Stimulated activated CD8-positive, alpha-beta memory T cell treated with anti-CD3 and anti-CD28 coated beads, Interleukin-15, amount 100 ng/mL, for 1 hour (primary cell): ENCODE results near the gene PRSS37.
"Not testable (repeated sequence)": the region's sequence is repeated elsewhere in the genome, so short reads cannot be mapped to it uniquely, and the experiment has no call there.

ENCODE experiments used
- DNase-seq: peaks from one replicate; pipeline ENCODE4 v3.0.0-alpha.2; 2020; ENCODE audit warnings: low read depth

Gene PRSS37

DNA sequence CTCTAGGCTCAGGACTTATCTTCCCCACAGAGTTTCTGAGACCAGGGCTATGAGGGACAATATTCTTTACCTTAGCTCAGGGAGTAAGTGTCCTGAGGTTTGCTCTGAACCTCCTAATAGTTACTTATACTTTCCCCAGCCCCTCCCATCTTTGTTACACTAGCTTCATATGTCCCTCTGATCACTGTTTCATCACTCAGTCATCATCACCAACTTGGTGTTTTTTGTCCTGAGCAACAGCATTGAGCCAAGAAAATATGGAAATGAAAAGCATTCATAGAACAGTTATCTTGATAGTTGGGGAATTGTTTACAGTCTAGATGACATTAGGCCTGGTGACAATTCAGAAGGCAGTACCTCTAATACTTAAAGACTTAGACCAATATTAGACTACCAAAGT lies at the start of gene PRSS37:
TSS of gene PRSS37 (minus strand) at position 101 of the 400 bp plus-strand sequence. CDS start 436 bp downstream, outside the sequence.
- DNase-seq = no peak

DNA sequence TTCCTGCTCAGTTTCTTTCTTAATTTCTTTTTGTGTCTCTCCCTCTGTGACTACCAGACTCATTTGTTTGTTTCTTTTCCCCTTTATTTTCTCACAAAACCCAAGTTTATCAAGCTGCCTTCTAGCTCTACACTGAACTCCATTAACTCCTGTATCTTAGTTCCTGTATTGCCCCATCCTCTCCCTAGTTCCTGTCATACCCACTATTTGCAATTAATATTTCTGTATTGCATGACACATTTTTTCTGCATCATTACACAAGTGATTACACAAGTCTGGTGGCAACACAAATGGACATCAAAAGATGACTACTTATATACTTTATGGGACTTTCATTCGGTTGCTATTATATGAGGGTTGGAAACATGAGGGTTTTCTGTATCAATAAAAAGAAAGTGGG lies 48.0 kb upstream of the PRSS37 start:
- DNase-seq = no peak

DNA sequence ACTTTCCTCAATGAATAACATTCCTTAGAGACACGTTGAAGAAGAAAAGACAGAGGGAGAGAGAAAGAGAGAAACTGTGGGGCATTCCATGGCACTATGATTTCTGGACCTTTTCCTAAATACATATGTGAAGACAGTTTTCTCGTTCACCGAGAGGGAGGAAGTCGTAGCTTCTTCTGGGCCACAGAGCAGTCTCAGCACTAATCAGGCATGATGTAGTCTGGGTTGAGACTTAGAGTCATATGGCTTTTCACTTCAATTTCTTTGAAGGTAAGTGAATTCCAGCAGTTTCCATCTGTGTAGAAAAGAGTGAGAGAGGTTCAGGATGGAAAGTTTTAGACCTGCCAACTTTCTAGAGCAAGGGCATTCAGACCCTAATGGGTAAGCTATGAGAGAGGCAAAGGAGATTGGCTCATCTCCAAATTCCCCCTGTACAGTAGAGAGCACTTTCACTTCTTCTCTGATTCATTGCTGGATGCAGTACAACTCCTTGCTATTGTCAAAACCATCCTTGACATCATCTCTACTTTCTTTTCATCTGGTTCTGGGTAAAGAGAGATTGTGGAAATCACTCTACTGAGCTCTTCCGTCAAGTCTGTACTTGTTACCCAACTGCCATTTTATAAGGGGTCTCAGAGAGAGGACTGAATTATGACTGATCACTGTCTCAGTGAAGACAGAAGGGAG lies 43.4 kb upstream of the PRSS37 start:
- DNase-seq = no peak

GRCh38 chr7:141880960-141881359 lies 39.7 kb upstream of the PRSS37 start:
- DNase-seq = no peak

- DNase-seq = no peak
Observed at GRCh38 chr7:141877365-141877764, 36.1 kb upstream of the PRSS37 start.

- DNase-seq = no peak
Observed at GRCh38 chr7:141876371-141876770, 35.1 kb upstream of the PRSS37 start.

DNA sequence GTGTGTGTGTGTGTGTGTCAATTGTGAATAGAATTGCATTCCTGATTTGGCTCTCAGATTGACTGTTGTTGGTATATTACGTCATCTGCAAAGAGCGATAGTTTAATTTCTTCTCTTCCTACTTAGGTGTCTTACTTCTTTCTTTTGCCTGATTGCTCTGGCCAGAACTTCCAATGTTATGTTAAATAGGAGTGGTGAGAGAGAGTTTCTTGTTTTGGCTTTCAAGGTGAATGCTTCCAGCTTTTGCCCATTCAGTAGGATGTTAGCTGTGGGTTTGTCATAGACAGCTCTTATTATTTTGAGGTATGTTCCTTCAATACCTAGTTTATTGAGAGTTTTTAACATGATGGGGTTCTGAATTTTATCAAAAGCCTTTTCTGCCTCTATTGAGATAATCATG lies 34.2 kb upstream of the PRSS37 start:
- DNase-seq = no peak

GRCh38 chr7:141874787-141875186 lies 33.5 kb upstream of the PRSS37 start:
- no peak for DNase-seq

- no peak for DNase-seq
Observed at GRCh38 chr7:141872931-141873330, 31.6 kb upstream of the PRSS37 start.

GRCh38 chr7:141866974-141867373 lies 25.7 kb upstream of the PRSS37 start:
- no peak for DNase-seq

DNA sequence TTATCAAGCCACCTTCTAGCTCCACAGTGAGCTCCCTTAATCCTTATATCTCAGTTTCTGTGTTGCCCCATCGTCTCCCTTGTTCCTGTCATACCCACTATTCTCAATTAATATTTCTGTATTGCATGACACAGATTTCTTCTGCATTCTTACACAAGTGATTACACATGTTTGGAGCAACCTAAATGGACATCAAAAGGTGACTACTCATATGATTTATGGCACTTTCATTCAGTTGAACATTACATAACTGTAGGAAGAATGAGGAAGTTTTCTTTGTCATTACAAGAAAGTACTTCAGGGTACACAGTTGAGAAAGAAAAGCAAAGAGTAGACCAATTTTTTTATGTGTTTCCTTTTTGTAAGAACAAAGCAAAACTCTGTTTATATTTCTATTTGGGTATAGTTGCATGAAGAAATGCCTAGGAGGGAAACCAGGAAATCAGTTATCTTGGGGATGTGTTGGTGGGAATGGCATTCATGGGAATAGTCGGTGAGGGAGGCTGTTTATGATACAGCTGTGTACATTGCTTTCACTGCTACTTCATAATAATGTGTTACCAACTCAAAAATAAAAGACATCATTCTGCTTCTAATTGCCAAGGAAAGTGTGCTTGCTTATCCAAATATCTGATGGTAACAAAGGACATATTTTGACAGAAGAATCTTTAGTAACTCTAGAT lies 23.6 kb upstream of the PRSS37 start:
- DNase-seq = no peak

GRCh38 chr7:141860207-141860606 lies 18.9 kb upstream of the PRSS37 start:
- DNase-seq = no peak

DNA sequence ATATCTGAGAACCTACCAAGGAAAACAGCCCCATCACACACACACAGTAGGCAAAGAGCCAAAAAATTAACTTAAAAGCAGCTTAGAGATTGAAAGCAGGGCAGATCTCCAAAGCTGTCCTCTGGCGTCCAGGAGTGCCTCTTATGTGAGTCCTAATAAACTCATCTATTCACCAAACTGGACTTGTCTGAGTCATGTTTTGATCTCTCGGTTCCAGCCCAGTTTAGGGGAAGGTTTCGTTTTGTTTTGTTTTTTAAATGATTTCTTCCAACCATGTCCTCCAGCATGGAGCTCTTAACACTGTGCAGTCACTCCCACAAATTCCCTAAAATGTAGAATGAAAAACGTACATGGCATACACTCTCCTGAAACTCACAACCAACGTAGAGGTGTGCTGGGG lies 6.7 kb upstream of the PRSS37 start:
- no peak for DNase-seq

- DNase-seq = no peak
Observed at GRCh38 chr7:141844256-141844655, 3.0 kb upstream of the PRSS37 start.

- no peak for DNase-seq
Observed at GRCh38 chr7:141842904-141843303, 1.6 kb upstream of the PRSS37 start.

- DNase-seq = no peak
Observed at GRCh38 chr7:141840708-141841107, 577 bp downstream of the PRSS37 start.

GRCh38 chr7:141839256-141839655 lies 2.0 kb downstream of the PRSS37 start:
- no peak for DNase-seq

DNA sequence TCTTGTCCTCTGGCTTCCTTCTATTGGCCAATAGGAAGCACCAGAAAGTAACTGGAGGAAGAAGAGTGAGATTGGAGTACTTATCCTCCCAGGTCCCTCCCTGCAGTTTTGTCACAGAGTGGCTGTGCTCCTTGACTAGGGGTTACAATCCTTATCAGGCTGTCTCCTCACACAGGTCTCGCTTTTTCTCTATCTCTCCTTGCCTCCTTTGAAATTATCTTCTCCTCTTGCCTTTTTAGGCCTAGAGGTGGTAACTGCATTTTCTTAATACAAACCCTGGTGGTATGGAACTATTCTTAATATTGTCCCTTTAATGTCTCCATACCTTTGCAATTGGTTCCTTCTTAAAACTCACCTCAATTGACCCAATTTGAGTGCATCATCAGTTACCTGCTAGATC lies 2.7 kb downstream of the PRSS37 start:
- no peak for DNase-seq

DNA sequence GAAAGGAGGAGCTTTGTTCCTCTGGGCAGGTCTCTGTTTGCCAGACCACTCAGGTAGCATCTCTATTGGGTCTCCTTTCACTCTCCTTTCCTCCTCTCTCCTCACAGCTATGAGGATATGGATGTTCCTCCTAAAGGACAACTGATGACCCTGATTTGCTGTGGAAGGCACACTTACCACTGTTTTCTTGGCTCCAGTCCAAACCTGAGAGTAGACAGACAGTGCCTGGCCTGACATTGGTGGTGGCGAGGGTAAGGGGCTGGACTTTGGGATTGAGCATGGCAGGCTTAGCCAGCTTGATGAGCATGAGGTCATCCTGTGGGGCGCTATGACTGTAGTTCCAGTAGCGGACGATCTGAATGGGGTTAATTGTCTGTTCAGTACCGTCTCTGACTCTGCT lies 3.6 kb downstream of the PRSS37 start:
- DNase-seq = no peak

GRCh38 chr7:141822432-141822831 lies 18.9 kb downstream of the PRSS37 start:
- not testable (repeated sequence) for DNase-seq

DNA sequence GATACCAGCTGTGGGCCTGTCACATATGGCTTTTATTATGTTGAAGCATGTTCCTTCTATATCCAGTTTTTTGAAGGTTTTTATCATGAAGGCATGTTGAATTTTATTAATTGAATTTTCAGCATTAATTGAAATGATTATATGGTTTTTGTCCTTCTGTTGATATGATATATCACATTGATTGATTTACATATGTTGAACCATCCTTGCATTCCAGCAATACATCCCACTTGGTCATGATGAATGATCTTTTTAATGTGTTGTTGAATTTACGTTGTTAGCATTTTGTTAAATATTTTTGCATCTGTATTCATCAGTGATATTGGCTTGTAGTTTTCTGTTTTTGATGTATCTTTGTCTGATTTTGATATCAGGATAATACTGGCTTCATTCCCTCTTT lies 21.2 kb downstream of the PRSS37 start:
- DNase-seq = no peak

GRCh38 chr7:141792526-141792925 lies 48.8 kb downstream of the PRSS37 start:
- no peak for DNase-seq

GRCh38 chr7:141789917-141790316 lies 51.4 kb downstream of the PRSS37 start, which contains the start of gene TAS2R5:
TSS of gene TAS2R5 (plus strand) at chr7:141790217. CDS start at chr7:141790362, 145 bp downstream.
- no peak for DNase-seq

GRCh38 chr7:141788296-141788695 lies 53.0 kb downstream of the PRSS37 start:
- no peak for DNase-seq
